Calu3 (cell line): ENCODE data around the gene POU2F2. TPM values are rescaled to one million over a fixed set of nuclear protein-coding genes. Genes with fewer than 3 reads are reported as not detected.

Experiments
- BruUV-seq: library from RNA; stranded (reverse); fragments of 400-500 nt; replicated peaks from 2 replicates; lab custom pipeline; 2021; lab: Mats Ljungman, UMichigan
- CTCF ChIA-PET: fragments of 300-600 bp; sonication (Branson Sonifier 250); formaldehyde crosslinking; loops from one replicate; lab custom pipeline; 2022; ENCODE audit warnings: antibody characterized with exemption; lab: Charles Lee
- DNase-seq: peaks from one replicate; pipeline ENCODE4 v3.0.0; 2022
- H3K27ac Mint-ChIP-seq: one replicate; pipeline ENCODE4 v1.8.0; 2022; ENCODE audit warnings: mixed read lengths; ENCODE audit not compliant: unreplicated experiment
- H3K27me3 Mint-ChIP-seq: one replicate; pipeline ENCODE4 v1.8.0; 2022; ENCODE audit warnings: mixed read lengths; ENCODE audit not compliant: unreplicated experiment
- H3K36me3 Mint-ChIP-seq: one replicate; pipeline ENCODE4 v1.8.0; 2022; ENCODE audit warnings: mild to moderate bottlenecking, moderate library complexity, mixed read lengths; ENCODE audit not compliant: insufficient read depth, unreplicated experiment
- H3K4me1 Mint-ChIP-seq: one replicate; pipeline ENCODE4 v1.8.0; 2022; ENCODE audit warnings: mild to moderate bottlenecking, low read depth, mixed read lengths; ENCODE audit not compliant: unreplicated experiment
- H3K4me3 Mint-ChIP-seq: one replicate; pipeline ENCODE4 v1.8.0; 2022; ENCODE audit warnings: mild to moderate bottlenecking, low read depth, moderate library complexity, mixed read lengths; ENCODE audit not compliant: unreplicated experiment
- H3K9me3 Mint-ChIP-seq: one replicate; pipeline ENCODE4 v1.8.0; 2022; ENCODE audit warnings: low read depth, mixed read lengths; ENCODE audit not compliant: unreplicated experiment
- CTCF ChIP-seq: fragments of 200-600 bp; IDR thresholded peaks from one replicate; pipeline ENCODE4 v1.8.0; 2022; ENCODE audit warnings: antibody characterized with exemption; ENCODE audit not compliant: unreplicated experiment
- intact Hi-C: fragments of 100-400 bp; cut with micrococcal nuclease; formaldehyde crosslinking; loops from one replicate; pipeline ENCODE4 v1.10.0; 2022; ENCODE audit not compliant: unreplicated experiment
- total RNA-seq: library from RNA; stranded (reverse); gene quantifications from 2 replicates; pipeline ENCODE4 v1.2.3, GENCODE V29; 2022

The POU2F2 gene
- total RNA-seq, 1 experiment from 2014 or later = 4.6 TPM

GRCh38 chr19:42148266-42148665 lies 16.0 kb upstream of the POU2F2 start:
- no TSS peak for BruUV-seq
- no peaks in the 10 kb centered on the region for H3K9me3 Mint-ChIP-seq
- H3K36me3 Mint-ChIP-seq = no peaks in the 10 kb centered on the region
- peaks cover 14% of the 10 kb centered on the region for H3K4me1 Mint-ChIP-seq
- CTCF ChIA-PET = interaction anchor here (0.7 kb wide), 1 partner anchor 40 kb away, joined by 3 read pairs; no protein-coding TSS in a partner anchor
- no peak overlapping the region for H3K27ac Mint-ChIP-seq
- peaks cover 59% of the 10 kb centered on the region for H3K27me3 Mint-ChIP-seq
- DNase-seq = no peak
- intact Hi-C loops = no loop called here
- no peak for TF ChIP-seq CTCF
- H3K4me3 Mint-ChIP-seq = no peak overlapping the region

- BruUV-seq = no TSS peak
Measured at GRCh38 chr19:42143341-42144234, 11.3 kb upstream of the POU2F2 start.

GRCh38 chr19:42140125-42140754 lies 8.0 kb upstream of the POU2F2 start:
- Mint-ChIP-seq H3K4me1 (no peaks in the 10 kb centered on the region), H3K9me3 (no peaks in the 10 kb centered on the region), H3K27me3 (peaks cover 33% of the 10 kb centered on the region), H3K4me3 (no peak overlapping the region), H3K36me3 (peaks cover 4% of the 10 kb centered on the region), H3K27ac (no peak overlapping the region)
- BruUV-seq = no TSS peak
- no peak for DNase-seq
- no peak for TF ChIP-seq CTCF
- intact Hi-C loops = no loop called here
- CTCF ChIA-PET = interaction anchor here (0.6 to 2.1 kb wide), 4 partner anchors 13 to 201 kb away, joined by 3 to 6 read pairs (median 5); no protein-coding TSS in a partner anchor

More at GRCh38 chr19:42143341-42144234, 11.3 kb upstream of the POU2F2 start:
- CTCF ChIA-PET = interaction anchor here (0.6 kb wide), 1 partner anchor 48 kb away, joined by 5 read pairs; no protein-coding TSS in a partner anchor
- peaks cover 47% of the 10 kb centered on the region for H3K27me3 Mint-ChIP-seq
- H3K4me1 Mint-ChIP-seq = no peaks in the 10 kb centered on the region
- no peak overlapping the region for H3K27ac Mint-ChIP-seq
- intact Hi-C loops = no loop called here
- TF ChIP-seq CTCF = no peak
- H3K9me3 Mint-ChIP-seq = no peaks in the 10 kb centered on the region
- no peaks in the 10 kb centered on the region for H3K36me3 Mint-ChIP-seq
- no peak overlapping the region for H3K4me3 Mint-ChIP-seq
- DNase-seq = no peak

- H3K9me3 Mint-ChIP-seq = no peaks in the 10 kb centered on the region
- no peak overlapping the region for H3K4me3 Mint-ChIP-seq
- CTCF ChIA-PET = no interaction called here
- H3K27ac Mint-ChIP-seq = no peak overlapping the region
- no TSS peak for BruUV-seq
- TF ChIP-seq CTCF = no peak
- no peak for DNase-seq
- intact Hi-C loops = no loop called here
- H3K4me1 Mint-ChIP-seq = peaks cover 30% of the 10 kb centered on the region
- H3K27me3 Mint-ChIP-seq = peaks cover 44% of the 10 kb centered on the region
- peaks cover 9% of the 10 kb centered on the region for H3K36me3 Mint-ChIP-seq
Measured at GRCh38 chr19:42134535-42135070, 2.4 kb upstream of the POU2F2 start.
